IMR-90 (cell line): ENCODE results near the gene SYDE2. TPM values are rescaled to one million over a fixed set of nuclear protein-coding genes. Genes with fewer than 3 reads are reported as not detected.
A peak's percentile ranks its signal among the peaks of the same experiment; 100 is the strongest.

Experiments
- ATAC-seq: fragments of 200-7000 bp; cut with Tn5 transposase; 2 replicates; pipeline ENCODE4 v1.9.1; 2020; ENCODE audit warnings: low read depth, mild to moderate bottlenecking, moderate library complexity
- BruUV-seq: library from RNA; stranded (reverse); fragments of 400-500 nt; replicated peaks from 2 replicates; lab custom pipeline; 2021; lab: Mats Ljungman, UMichigan
- CTCF ChIA-PET: fragments of 300-600 bp; formaldehyde crosslinking; extraction: SDS; loops from one replicate; lab custom pipeline; 2021; ENCODE audit warnings: antibody characterized with exemption; lab: Yijun Ruan, JAX
- POLR2A ChIA-PET: fragments of 300-600 bp; sonication (Branson Sonifier 250); formaldehyde crosslinking; loops from one replicate; lab custom pipeline; 2022; ENCODE audit warnings: antibody characterized with exemption; ENCODE audit not compliant: unreplicated experiment; lab: Charles Lee
- DNase-seq: peaks from one replicate; pipeline ENCODE4 v3.0.0; 2013
- H2AFZ ChIP-seq: replicated peaks from 2 replicates; pipeline ENCODE3; 2013; ENCODE audit warnings: low read length, mild to moderate bottlenecking; ENCODE audit not compliant: poor library complexity
- H2AK5ac ChIP-seq: 2 replicates; pipeline ENCODE4 v1.6.1; 2013; ENCODE audit warnings: low read depth, low read length, inconsistent platforms
- H2AK9ac ChIP-seq: replicated peaks from 2 replicates; pipeline ENCODE3; 2013; ENCODE audit warnings: mild to moderate bottlenecking, low read depth, low read length, moderate library complexity; ENCODE audit not compliant: poor library complexity
- H2BK120ac ChIP-seq: 2 replicates; pipeline ENCODE4 v1.6.1; 2013; ENCODE audit warnings: low read depth, low read length, inconsistent platforms
- H2BK15ac ChIP-seq: 3 replicates; pipeline ENCODE4 v1.6.1; 2013; ENCODE audit warnings: low read depth, low read length, inconsistent platforms
- H2BK20ac ChIP-seq: 2 replicates; pipeline ENCODE4 v1.6.1; 2013; ENCODE audit warnings: low read depth, mild to moderate bottlenecking, inconsistent platforms, low read length, moderate library complexity
- H2BK5ac ChIP-seq: 2 replicates; pipeline ENCODE4 v1.6.1; 2013; ENCODE audit warnings: mild to moderate bottlenecking, low read depth, low read length, inconsistent platforms; ENCODE audit not compliant: poor library complexity, severe bottlenecking
- H3K14ac ChIP-seq: replicated peaks from 2 replicates; pipeline ENCODE4 v1.6.1; 2013; ENCODE audit warnings: low read depth, low read length, inconsistent platforms
- H3K18ac ChIP-seq: 2 replicates; pipeline ENCODE4 v1.6.1; 2013; ENCODE audit warnings: low read depth, low read length, control low read depth
- H3K23ac ChIP-seq: 2 replicates; pipeline ENCODE4 v1.6.1; 2013; ENCODE audit warnings: low read depth, low read length, inconsistent platforms
- H3K27ac ChIP-seq: 2 replicates; pipeline ENCODE4 v1.5.1; 2013; ENCODE audit warnings: mild to moderate bottlenecking, control low read depth, low read length; ENCODE audit not compliant: insufficient read depth
- H3K27me3 ChIP-seq: 2 replicates; pipeline ENCODE4 v1.6.1; 2013; ENCODE audit warnings: low read length; ENCODE audit not compliant: control insufficient read depth, insufficient read depth
- H3K36me3 ChIP-seq: 2 replicates; pipeline ENCODE4 v1.6.1; 2013; ENCODE audit warnings: low read length, mixed read lengths; ENCODE audit not compliant: control insufficient read depth, insufficient read depth
- H3K4ac ChIP-seq: 2 replicates; pipeline ENCODE4 v1.6.1; 2013; ENCODE audit warnings: low read depth, low read length, inconsistent platforms
- H3K4me1 ChIP-seq: 2 replicates; pipeline ENCODE4 v1.6.1; 2013; ENCODE audit warnings: low read length, mixed read lengths; ENCODE audit not compliant: control insufficient read depth, insufficient read depth
- H3K4me2 ChIP-seq: 2 replicates; pipeline ENCODE4 v1.6.1; 2013; ENCODE audit warnings: low read depth, mild to moderate bottlenecking, control low read depth, low read length, moderate library complexity
- H3K4me3 ChIP-seq: 2 replicates; pipeline ENCODE4 v1.5.1; 2013; ENCODE audit warnings: low read depth, mild to moderate bottlenecking, control low read depth, low read length, moderate library complexity; ENCODE audit not compliant: insufficient read depth
- H3K56ac ChIP-seq: 2 replicates; pipeline ENCODE4 v1.6.1; 2013; ENCODE audit warnings: low read length, inconsistent platforms; ENCODE audit not compliant: insufficient read depth; ENCODE audit errors: extremely low read depth
- H3K79me1 ChIP-seq, 2 experiments: 2 replicates each; pipeline ENCODE4 v1.6.1; 2013; ENCODE audit warnings: low read length in 2 of 2, inconsistent platforms in 1 of 2, low read depth in 1 of 2
- H3K9ac ChIP-seq: 2 replicates; pipeline ENCODE4 v1.6.1; 2013; ENCODE audit warnings: low read depth, low read length, control low read depth
- H3K9me1 ChIP-seq: 2 replicates; pipeline ENCODE4 v1.6.1; 2013; ENCODE audit warnings: low read length, inconsistent platforms; ENCODE audit not compliant: insufficient read depth
- H3K9me3 ChIP-seq: 2 replicates; pipeline ENCODE4 v1.6.1; 2013; ENCODE audit warnings: low read length; ENCODE audit not compliant: control insufficient read depth, insufficient read depth
- H4K20me1 ChIP-seq: 2 replicates; pipeline ENCODE4 v1.6.1; 2013; ENCODE audit warnings: low read length, inconsistent platforms; ENCODE audit not compliant: insufficient read depth
- H4K5ac ChIP-seq: 2 replicates; pipeline ENCODE4 v1.6.1; 2013; ENCODE audit warnings: mild to moderate bottlenecking, low read depth, low read length, control low read depth
- H4K8ac ChIP-seq, 2 experiments: 2 replicates each; pipeline ENCODE4 v1.6.1; 2013; ENCODE audit warnings: low read depth in 2 of 2, low read length in 2 of 2, control low read depth in 1 of 2, inconsistent platforms in 1 of 2
- H4K91ac ChIP-seq: 2 replicates; pipeline ENCODE4 v1.6.1; 2013; ENCODE audit warnings: low read depth, low read length, inconsistent platforms; ENCODE audit not compliant: insufficient read depth
- RAD21 ChIP-seq: IDR thresholded peaks from 2 replicates; pipeline ENCODE4 v1.6.1; 2012; ENCODE audit warnings: low read length, improper control_type of control experiment
- WGBS, 2 experiments: methylation state at CpG; one replicate each; pipeline versions ENCODE4 v1.1.5 to v1.1.7; 2013; ENCODE audit warnings: missing lambda C conversion rate in 2 of 2; ENCODE audit not compliant: insufficient read length in 1 of 2; ENCODE audit errors: extremely low coverage in 2 of 2; 5-methylcytosine and 5-hydroxymethylcytosine counted together
- dilution Hi-C: fragments of 300-500 bp; cut with HindIII; formaldehyde crosslinking; loops from one replicate; pipeline ENCODE4 v1.14.3; 2018; ENCODE audit warnings: low sequenced_read_pairs; ENCODE audit not compliant: unreplicated experiment
- in situ Hi-C: fragments of 300-500 bp; cut with MboI; formaldehyde crosslinking; loops from 3 replicates; pipeline ENCODE4 v1.14.3; 2019; ENCODE audit warnings: low sequenced_read_pairs, inconsistent platforms, mixed read lengths
- intact Hi-C: fragments of 100-400 bp; cut with micrococcal nuclease; formaldehyde crosslinking; loops from 2 replicates; pipeline ENCODE4 v1.10.0; 2022
- polyA plus RNA-seq, 3 experiments: library from polyadenylated mRNA; depleted of rRNA; stranded (reverse); fragments of >200 nt; gene quantifications; 2 replicates each; pipeline ENCODE4 v1.2.3, GENCODE V29; 2012; ENCODE audit warnings: low replicate concordance in 1 of 3
- total RNA-seq: library from RNA; depleted of rRNA; stranded (reverse); fragments of >200 nt; gene quantifications from 2 replicates; pipeline ENCODE4 v1.2.3, GENCODE V29; 2012

SYDE2 gene
- total and polyA plus RNA-seq, 2 of the 4 experiments (the other 2 are of a cell fraction): 1.8 to 10.0 TPM

GRCh38 chr1:85199667-85200462 is 951 bp downstream of the SYDE2 start:
- Histone ChIP-seq H3K4ac (peak overlapping the region; percentile 24; the same call in 1 of the 2 replicates), H2AK5ac (peak overlapping the region; percentile 36), H3K79me1 (peaks cover 6 to 19% of the 10 kb centered on the region in 2 experiments), H3K27me3 (no peaks in the 10 kb centered on the region), H2BK20ac (no peak overlapping the region), H2AFZ (peak overlapping the region; percentile 97), H2BK5ac (no peak overlapping the region), H3K4me3 (peak overlapping the region; percentile 73), H2BK120ac (no peak overlapping the region), H4K5ac (no peak overlapping the region), H3K56ac (no peak overlapping the region), H3K9me3 (no peaks in the 10 kb centered on the region), H3K9ac (peak overlapping the region; percentile 80), H2AK9ac (peak overlapping the region; percentile 35), H3K23ac (peak overlapping the region; percentile 94), H3K36me3 (no peaks in the 10 kb centered on the region), H3K9me1 (no peaks in the 10 kb centered on the region), H3K4me2 (peak overlapping the region; percentile 83), H4K91ac (no peak overlapping the region), H3K27ac (peak overlapping the region; percentile 26), H3K14ac (peak overlapping the region; percentile 48), H4K20me1 (peaks cover 4% of the 10 kb centered on the region), H2BK15ac (no peak overlapping the region), H4K8ac (no peak overlapping the region), H3K4me1 (peaks cover 6% of the 10 kb centered on the region), H3K18ac (no peak overlapping the region)
- no TSS peak for BruUV-seq
- intact Hi-C loops: loop anchor here (2.0 to 5.0 kb wide), 2 partner anchors 59 to 93 kb away; partner anchors contain the start of gene C1orf52
- dilution Hi-C loops: no loop called here
- 5 to 100% methylated on average over 1 to 15 of the region's 26 CpGs for WGBS, 2 experiments
- no peak for TF ChIP-seq RAD21
- ATAC-seq (no peak), DNase-seq (no peak)
- ChIA-PET POLR2A (no interaction called here), CTCF (interaction anchor here (1.4 kb wide), 1 partner anchor 255 kb away, joined by 3 read pairs; no protein-coding TSS in a partner anchor)
- in situ Hi-C loops: no loop called here
